Right renal cortex interstitium (tissue), 3 donors: ENCODE measurements around the gene ASB2. TPM values are rescaled to one million over a fixed set of nuclear protein-coding genes. Genes with fewer than 3 reads are reported as not detected.

Experiments
- DNase-seq, 3 donors: peaks; one replicate each; pipeline ENCODE4 v3.0.0-alpha.2; 2013; ENCODE audit warnings: low read depth in 3 of 3, low spot score in 2 of 3
- polyA plus RNA-seq, 3 donors: library from polyadenylated mRNA; unstranded; fragments of 120-200 nt; gene quantifications; one replicate each; pipeline ENCODE4 v1.2.1, GENCODE V29; 2013; ENCODE audit not compliant: insufficient read length in 3 of 3

Gene ASB2
- polyA plus RNA-seq, 3 donors: 0.24 to 0.42 (median 0.24) TPM

- DNase-seq: no peak
Measured at GRCh38 chr14:93951635-93952540, 24.5 kb downstream of the ASB2 start.

DNA sequence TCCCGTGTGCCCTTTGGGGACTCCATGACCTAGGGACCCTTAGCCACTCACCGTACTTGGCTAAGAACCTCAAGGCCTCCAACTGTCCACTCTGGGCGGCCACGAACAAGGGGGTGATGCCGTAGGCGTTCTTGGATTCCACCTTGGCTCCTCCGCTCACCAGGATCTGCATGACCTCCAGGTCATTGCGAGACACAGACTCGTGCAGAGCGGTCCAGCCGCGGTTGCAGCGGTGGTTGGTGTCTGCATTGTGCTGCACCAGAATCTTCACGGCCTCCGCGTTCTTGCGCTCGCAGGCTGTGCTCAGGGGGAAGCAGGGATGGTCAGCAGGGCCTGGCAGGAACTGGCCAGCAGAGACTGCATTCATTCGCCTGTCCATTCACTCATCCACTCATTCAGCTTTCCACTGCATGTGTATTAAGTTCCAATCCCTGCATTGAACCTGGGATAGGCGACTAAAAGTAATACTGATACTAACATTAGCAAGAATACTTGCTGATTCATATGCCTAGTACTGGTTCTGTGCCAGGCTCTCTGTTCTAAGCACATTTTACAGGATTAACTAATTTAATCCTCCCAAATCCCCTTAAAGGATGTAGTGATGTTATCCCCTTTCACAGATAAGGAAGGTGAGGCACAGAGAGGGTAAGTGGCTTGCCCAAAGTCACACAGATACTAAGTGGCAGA lies 25.3 kb downstream of the ASB2 start:
- no peak for DNase-seq

DNA sequence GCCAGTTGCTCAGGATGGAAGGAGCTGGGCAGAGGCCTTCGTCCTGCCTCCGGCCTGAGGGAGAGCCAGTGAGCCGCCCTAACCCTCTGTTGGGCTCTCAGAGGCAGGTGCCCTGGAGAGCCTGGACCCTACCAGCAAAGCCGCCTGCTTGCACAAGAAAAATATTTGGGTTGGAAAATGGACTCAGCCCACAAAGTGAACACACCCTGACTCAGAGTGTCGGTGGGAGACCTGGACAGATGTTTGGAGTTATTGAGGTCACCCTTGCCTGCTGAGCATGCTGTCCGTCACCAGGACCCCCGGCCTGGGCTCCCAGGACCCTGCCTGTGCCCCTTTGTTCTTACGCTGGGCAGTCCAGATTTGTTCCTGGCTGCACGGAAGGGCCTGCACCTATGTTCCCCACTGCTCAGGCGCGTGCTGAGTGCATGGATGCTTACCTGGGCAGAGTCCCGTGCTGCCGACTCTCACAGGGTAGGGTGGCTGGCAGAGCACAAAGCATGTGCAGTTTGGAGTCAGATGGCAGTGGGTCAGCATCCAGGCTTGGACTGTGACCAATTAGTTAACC lies 26.8 kb downstream of the ASB2 start:
- no peak for DNase-seq

DNA sequence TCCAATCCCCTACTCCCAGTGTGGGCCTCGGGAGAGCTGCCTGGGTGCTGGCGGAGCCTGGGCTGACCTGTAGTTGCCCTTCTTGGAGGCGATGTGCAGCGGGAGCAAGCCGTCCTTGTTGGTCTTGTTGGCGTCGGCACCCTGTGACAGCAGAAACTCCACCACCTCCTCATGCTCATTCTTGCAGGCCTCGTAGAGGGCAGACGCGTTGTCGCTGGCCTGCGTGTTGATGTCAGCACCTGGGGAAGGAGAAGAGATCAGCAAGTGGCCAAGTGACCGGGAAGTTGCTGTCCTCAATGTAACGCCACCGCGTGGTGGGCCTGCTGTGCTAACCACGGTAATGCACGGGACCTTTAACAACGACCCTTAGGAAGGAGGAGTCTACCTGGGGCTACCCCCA lies 29.1 kb downstream of the ASB2 start:
- no peak for DNase-seq

DNA sequence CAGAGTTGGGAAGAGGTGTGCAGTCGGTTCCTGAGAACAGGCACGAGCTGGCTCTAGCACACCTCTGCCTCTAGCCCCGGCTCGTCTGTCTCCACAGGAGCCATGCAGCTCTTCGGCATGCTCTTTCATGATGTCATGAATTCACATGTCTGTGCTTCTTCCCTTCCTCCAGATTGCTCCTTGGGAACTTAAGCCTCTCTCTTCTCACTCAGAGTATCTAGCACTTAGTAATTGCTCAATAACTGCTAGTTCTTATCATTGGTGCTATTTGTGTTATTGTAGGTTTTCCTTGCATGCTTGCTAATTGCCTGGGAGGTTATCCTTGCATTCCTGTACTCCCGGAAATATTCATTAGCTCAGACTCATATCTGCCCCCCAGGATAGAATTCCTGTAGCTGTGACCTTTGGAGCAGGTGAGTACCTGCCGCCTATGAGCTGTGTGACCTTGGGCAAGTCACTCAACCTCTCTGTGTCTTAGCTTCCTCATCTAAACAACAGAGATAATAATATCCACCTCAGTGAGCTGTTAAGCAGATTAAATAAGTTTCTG lies 29.8 kb downstream of the ASB2 start:
- DNase-seq: no peak

DNA sequence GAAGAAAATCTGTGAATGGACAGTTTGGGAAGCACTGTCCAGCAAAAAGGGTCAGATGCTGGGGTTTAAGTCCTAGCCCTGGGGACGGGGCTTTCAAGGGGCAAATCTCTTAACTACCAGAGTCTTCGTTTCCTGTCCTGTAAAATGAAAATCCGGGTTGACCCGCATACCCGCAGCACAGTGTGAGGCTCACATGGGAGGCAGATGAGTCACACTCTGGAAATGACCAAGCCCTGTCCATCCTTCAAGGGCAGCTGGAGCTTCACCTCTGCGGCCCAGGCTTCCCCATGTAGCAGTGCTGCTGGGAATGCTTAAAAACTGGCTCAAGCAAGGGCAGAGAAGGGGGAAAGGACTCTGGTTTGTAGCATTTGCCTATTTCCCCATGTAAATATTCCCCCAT lies 30.3 kb downstream of the ASB2 start:
- no peak for DNase-seq

- DNase-seq: no peak
Measured at GRCh38 chr14:93945070-93945399, 31.3 kb downstream of the ASB2 start.

- no peak for DNase-seq
Measured at GRCh38 chr14:93944348-93945069, 31.9 kb downstream of the ASB2 start.

DNA sequence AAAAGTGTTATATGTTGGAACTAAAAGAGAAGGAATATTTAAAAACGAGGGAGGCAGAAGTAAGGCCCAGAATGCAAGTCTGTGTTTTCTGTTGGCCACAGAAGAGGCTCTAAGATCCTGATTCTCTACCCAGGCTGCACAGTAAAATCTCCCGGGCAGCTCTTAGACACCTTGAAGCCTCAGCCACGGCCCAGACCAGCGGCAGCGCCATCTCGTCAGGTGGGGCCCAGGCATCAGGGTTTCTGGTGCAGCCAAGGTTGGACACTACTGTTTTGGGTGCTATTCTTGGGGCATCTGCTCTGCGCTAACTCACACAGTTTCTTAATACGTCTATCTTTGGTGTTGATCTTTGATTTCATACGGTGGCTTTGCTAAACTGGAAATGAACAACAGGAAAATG lies 32.4 kb downstream of the ASB2 start:
- no peak for DNase-seq

GRCh38 chr14:93943052-93943451 lies 33.3 kb downstream of the ASB2 start:
- DNase-seq: no peak

DNA sequence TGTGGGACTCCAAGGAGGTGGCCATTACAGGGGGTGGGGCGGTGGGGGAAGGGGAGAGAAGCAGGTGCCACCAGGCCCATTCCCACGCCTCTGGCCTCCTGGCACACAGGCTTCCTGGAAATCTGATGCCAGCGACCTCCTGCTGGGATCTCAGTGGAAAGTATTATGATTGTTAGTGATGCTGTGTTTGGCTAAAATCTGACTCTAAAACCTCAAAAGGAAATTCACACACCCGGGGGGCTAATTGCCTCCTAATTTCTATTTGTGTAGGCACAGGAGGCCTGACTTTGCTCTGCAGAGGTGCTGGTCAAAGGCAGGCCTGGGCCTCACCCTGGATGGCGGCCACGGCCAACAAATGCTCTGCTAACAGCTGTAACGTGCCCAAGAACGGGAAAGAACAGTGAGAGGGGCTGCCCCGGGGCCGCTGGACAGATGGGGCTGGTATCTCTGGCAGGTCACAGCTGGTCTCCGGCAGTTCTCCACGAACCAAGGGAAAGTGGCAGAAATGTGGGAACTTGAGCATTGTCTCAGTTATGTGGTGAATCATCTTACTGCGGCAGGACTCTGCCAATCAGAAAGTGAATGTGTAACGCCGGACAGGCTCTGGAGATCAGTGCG lies 35.0 kb downstream of the ASB2 start:
- no peak for DNase-seq

DNA sequence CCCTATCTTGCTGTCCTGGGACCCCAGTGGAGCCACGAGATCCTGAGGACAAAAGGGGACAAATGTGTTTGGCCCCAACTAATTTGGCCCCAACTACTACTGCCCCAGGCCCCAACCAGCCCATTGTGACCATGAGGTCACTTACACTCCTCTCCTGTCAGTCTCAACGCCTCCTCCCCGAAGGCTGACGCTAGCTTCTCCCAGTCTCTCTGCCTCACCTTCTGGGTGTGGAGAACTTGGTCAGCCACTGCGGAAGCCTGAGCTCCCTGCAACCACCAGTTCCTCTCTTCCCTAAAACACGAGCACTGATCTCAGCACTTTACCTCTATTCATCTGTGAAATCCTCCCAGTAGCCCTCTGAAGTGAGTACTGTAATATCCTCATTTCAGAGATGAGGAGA lies 35.9 kb downstream of the ASB2 start:
- no peak for DNase-seq

- peak; percentile 31 to 54 (median 39) for DNase-seq
Measured at GRCh38 chr14:93939304-93940229, 36.8 kb downstream of the ASB2 start.

GRCh38 chr14:93938751-93939303 lies 37.5 kb downstream of the ASB2 start:
- no peak for DNase-seq

GRCh38 chr14:93937519-93937918 lies 38.9 kb downstream of the ASB2 start:
- DNase-seq: no peak

DNA sequence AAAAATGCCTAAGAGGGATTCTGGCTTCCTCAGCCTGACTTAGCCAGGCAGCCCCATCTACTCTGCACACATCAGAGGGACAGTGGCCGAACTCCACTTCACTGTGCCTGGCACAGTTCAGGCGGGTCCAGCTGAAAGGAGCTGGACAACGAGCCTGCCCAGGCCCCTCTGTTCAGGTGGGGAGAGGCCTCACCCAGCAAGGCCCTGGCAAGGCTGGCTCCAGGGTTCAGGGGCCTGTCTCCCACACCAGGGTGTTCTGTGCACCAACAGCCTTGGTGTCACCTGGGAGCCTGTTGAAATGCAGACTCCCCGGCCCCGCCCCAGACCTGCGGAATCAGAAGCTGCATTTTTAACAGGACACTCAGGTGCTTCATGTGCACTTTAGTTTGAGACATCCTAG lies 39.4 kb downstream of the ASB2 start:
- DNase-seq: no peak

- DNase-seq: no peak
Measured at GRCh38 chr14:93936245-93936644, 40.1 kb downstream of the ASB2 start.

GRCh38 chr14:93935213-93935612 lies 41.2 kb downstream of the ASB2 start:
- DNase-seq: no peak

DNA sequence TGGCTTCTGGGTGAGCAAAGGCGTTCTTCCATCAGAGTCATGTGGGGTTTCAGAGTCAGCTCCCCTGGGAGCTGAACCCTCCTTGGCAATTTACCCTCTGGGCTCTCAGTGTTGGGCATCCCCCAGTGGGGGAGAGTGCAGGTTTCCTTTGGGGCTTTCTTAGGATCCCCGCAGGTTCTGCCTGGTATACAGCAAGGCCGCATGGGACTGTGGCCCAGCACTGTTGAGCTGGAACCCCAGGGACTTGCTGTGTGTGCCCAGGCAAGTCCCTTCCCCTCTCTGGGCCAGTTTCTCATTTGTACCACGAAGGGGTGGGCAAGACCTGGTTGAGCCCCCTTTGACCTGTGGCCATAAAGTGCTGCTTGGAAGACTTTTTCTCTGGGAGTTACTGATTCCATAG lies 43.7 kb downstream of the ASB2 start:
- no peak for DNase-seq
